Gastrocnemius medialis (tissue), 4 donors: Measurements from ENCODE around the gene PIGV. TPM values are rescaled to one million over a fixed set of nuclear protein-coding genes. Genes with fewer than 3 reads are reported as not detected.
"Not testable (repeated sequence)": the region's sequence is repeated elsewhere in the genome, so short reads cannot be mapped to it uniquely, and the experiment has no call there.

Experiments used
- ATAC-seq, 2 donors: fragments of 150-250 bp; one replicate each; pipeline ENCODE4 v1.9.1; 2016
- DNase-seq, 2 donors: peaks; one replicate each; pipeline ENCODE4 v3.0.0-alpha.2; 2019
- H3K27ac ChIP-seq, 4 donors: fragments of 200-600 bp; sonication (generic); 1 replicate in 1 of 4; 2 replicates in 3 of 4; pipeline ENCODE4 v1.5.1; 2016 to 2018; ENCODE audit warnings: mild to moderate bottlenecking in 2 of 4, moderate library complexity in 1 of 4
- H3K27me3 ChIP-seq, 3 donors: fragments of 200-600 bp; sonication (generic) in 2 of 3; 1 replicate in 1 of 3; 2 replicates in 2 of 3; pipeline versions ENCODE4 v1.5.1 to v1.6.0; 2016 to 2019; ENCODE audit warnings: mild to moderate bottlenecking in 1 of 3, moderate library complexity in 1 of 3
- H3K36me3 ChIP-seq, 2 donors: fragments of 200-600 bp; sonication (generic) in 1 of 2; one replicate each; pipeline ENCODE4 v1.5.1; 2017 to 2018
- H3K4me1 ChIP-seq, 2 donors: fragments of 200-600 bp; sonication (generic) in 1 of 2; one replicate each; pipeline ENCODE4 v1.5.1; 2016 to 2017; ENCODE audit warnings: mild to moderate bottlenecking in 2 of 2
- H3K4me3 ChIP-seq, 4 donors: fragments of 200-600 bp; sonication (generic) in 3 of 4; 1 replicate in 1 of 4; 2 replicates in 3 of 4; pipeline ENCODE4 v1.5.1; 2016 to 2019; ENCODE audit warnings: mild to moderate bottlenecking in 2 of 4
- H3K9me3 ChIP-seq, 3 donors: fragments of 200-600 bp; sonication (generic) in 2 of 3; 1 replicate in 1 of 3; 2 replicates in 2 of 3; pipeline ENCODE4 v1.5.1; 2016 to 2019
- CTCF ChIP-seq, 5 experiments: fragments of 450-650 bp in 3 of 5; fragments of 200-600 bp in 2 of 5; sonication (generic) in 2 of 5; IDR thresholded peaks in 4 of 5; conservative IDR thresholded peaks in 1 of 5; 1 replicate in 4 of 5; 2 replicates in 1 of 5; pipeline ENCODE4 v1.5.1; 2016 to 2019; ENCODE audit warnings: antibody characterized with exemption in 5 of 5, mild to moderate bottlenecking in 3 of 5, moderate library complexity in 3 of 5
- POLR2A ChIP-seq, 2 donors: fragments of 450-650 bp; IDR thresholded peaks; one replicate each; pipeline ENCODE4 v1.6.1; 2017; ENCODE audit warnings: antibody characterized with exemption in 2 of 2, mild to moderate bottlenecking in 2 of 2, moderate library complexity in 2 of 2
- in situ Hi-C, 4 donors: fragments of 200-750 bp; cut with MboI; loops; one replicate each; pipeline versions ENCODE4 v1.15.0 to v1.8.0; 2017; ENCODE audit warnings: low sequenced_read_pairs in 4 of 4
- intact Hi-C: fragments of 100-400 bp; cut with DNase I; formaldehyde crosslinking; loops from one replicate; pipeline ENCODE4 v1.15.1; 2023; ENCODE audit warnings: low total_unique reads
- total RNA-seq, 4 donors: library from RNA; depleted of rRNA; stranded (reverse); fragments of >200 nt; gene quantifications; one replicate each; pipeline versions ENCODE4 v1.1.0 to v1.2.3, GENCODE V29; 2016

Gene PIGV
- total RNA-seq, 4 donors from 2014 or later: 2.9 to 16.0 (median 5.8) TPM

DNA sequence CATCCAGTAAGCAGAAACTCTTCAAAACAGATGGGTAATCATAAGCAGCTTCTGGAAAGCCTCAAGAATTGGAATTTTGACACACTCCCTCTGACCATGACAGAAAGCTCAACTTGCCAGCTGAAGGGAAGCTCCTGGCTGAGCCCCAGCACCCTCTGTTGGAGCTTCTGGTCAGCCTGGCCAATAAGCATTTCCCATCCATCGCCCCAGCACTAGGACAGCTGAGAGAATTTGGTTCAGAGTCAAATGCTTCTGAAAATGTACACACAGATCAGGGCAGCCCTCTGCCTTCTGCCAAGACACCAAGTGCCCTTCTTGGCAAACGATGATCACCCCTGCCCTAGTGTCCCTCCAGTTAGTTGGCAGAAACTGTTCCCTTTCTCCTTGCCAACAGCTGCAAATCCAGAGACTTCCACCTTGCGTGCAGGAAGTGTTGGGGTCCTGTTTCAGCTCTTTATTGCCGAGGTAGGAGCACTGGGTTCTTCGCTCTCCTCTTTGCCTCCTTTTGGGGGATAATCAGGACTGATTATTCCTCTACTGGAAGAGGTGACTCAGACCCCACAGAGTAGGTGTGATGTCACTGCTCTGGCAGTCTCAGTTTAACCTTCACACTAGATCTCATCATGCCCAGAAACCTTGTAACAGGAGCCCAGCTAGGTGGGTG lies 11.9 kb downstream of the PIGV start:
- Histone ChIP-seq H3K4me1 (peaks cover 30 to 39% of the 10 kb centered on the region in 2 donors), H3K4me3 (peak overlapping the region; percentile 5 to 24 (median 14))

DNA sequence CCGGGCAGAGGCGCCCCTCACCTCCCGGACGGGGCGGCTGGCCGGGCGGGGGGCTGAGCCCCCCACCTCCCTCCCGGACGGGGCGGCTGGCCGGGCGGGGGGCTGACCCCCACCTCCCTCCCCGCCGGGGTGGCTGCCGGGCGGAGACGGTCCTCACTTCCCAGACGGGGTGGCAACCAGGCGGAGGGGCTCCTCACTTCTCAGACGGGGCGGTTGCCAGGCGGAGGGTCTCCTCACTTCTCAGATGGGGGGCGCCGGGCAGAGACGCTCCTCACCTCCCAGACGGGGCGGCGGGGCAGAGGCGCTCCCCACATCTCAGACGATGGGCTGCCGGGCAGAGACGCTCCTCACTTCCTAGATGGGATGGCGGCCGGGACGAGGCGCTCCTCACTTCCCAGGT lies 16.2 kb downstream of the PIGV start:
- not testable (repeated sequence) for DNase-seq

More for the DNA sequence above, 11.9 kb downstream of the PIGV start:
- Histone ChIP-seq H3K36me3 (peaks cover 0 to 3% of the 10 kb centered on the region in 2 donors), H3K27me3 (no peaks in the 10 kb centered on the region), H3K9me3 (no peaks in the 10 kb centered on the region), H3K27ac (peak overlapping the region; percentile 77 to 89 (median 80))
- TF ChIP-seq CTCF (IDR thresholded peaks at IDR 0.05 in 4 of 5, conservative IDR thresholded peaks at IDR 0.05 in 1 of 5): no peak
- TF ChIP-seq POLR2A (IDR thresholded peaks at IDR 0.05): no peak
- intact Hi-C loops (no loop called here), in situ Hi-C loops (loop anchor here in 3 of 4 donors (5.0 to 10.0 kb wide), 3 partner anchors 125 to 197 kb away; no protein-coding TSS in a partner anchor)
- DNase-seq (peak; percentile 51 to 75), ATAC-seq (peak; percentile 82 to 85)

GRCh38 chr1:26810105-26810504 lies 22.4 kb downstream of the PIGV start:
- H3K27ac ChIP-seq, H3K36me3 ChIP-seq, H3K4me3 ChIP-seq, in situ Hi-C loops, H3K4me1 ChIP-seq, H3K9me3 ChIP-seq, H3K27me3 ChIP-seq: not testable (repeated sequence)
- ATAC-seq (peak; percentile 71 to 85), DNase-seq (peak in 1 of 2 donors; percentile 58)
- intact Hi-C loops: loop anchor here (5.0 kb wide), 1 partner anchor 67 kb away; no protein-coding TSS in a partner anchor
- TF ChIP-seq CTCF (IDR thresholded peaks at IDR 0.05 in 4 of 5, conservative IDR thresholded peaks at IDR 0.05 in 1 of 5): peak; percentile 35 to 75 (median 61)

More for the DNA sequence above, 16.2 kb downstream of the PIGV start:
- H3K4me3 ChIP-seq, ATAC-seq, H3K9me3 ChIP-seq, intact Hi-C loops, H3K27ac ChIP-seq, in situ Hi-C loops, H3K27me3 ChIP-seq, H3K36me3 ChIP-seq: not testable (repeated sequence)
- peaks cover 17 to 21% of the 10 kb centered on the region in 2 donors for H3K4me1 ChIP-seq

DNA sequence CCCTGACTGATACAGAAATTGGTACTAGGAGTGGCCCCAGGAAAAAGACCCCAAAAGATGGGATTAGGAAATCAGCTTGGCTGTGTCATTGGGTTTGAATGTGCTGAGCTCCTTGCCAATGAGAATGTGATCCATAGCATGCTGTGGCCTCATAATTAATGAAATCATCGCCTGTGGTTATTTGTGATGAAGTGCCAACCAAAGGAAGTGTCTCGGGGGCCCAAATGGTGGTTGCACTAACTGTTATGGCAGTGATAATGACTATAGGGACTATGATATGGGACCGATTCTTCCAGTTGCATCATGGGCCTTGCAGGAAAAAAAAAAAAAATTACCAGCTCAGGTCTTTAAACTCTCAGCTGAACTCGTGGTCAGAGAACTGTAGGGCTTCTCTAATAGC lies 23.3 kb downstream of the PIGV start:
- DNase-seq: no peak
- Histone ChIP-seq H3K36me3 (no peaks in the 10 kb centered on the region), H3K4me3 (no peak overlapping the region), H3K27me3 (no peaks in the 10 kb centered on the region), H3K9me3 (no peaks in the 10 kb centered on the region), H3K4me1 (no peaks in the 10 kb centered on the region), H3K27ac (no peak overlapping the region)
- in situ Hi-C loops (no loop called here), intact Hi-C loops (loop anchor here (5.0 kb wide), 1 partner anchor 66 kb away; no protein-coding TSS in a partner anchor)
- no peak for TF ChIP-seq CTCF (IDR thresholded peaks at IDR 0.05 in 4 of 5, conservative IDR thresholded peaks at IDR 0.05 in 1 of 5)
- no peak for TF ChIP-seq POLR2A (IDR thresholded peaks at IDR 0.05)
- ATAC-seq: no peak

DNA sequence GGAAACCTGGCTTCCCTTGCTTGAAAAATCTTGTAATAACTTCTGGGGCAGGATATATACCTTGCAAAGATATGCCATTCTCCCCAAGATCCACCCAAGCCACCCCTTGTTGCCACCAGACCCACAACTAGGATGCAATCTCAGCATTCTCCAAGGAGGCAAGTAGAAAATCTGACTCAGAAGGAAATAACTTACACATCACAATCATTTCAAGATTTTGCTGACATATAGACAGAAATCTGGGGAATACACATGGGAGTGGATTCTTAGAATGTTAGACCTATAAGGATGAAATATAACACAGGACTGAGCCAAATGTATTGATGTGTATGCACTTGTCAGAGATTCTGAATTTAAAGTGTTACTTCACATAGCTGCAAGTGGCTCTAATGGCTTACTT lies 24.0 kb downstream of the PIGV start:
- in situ Hi-C loops: no loop called here
- H3K4me1 ChIP-seq: no peaks in the 10 kb centered on the region
- no peaks in the 10 kb centered on the region for H3K36me3 ChIP-seq
- DNase-seq: no peak
- no peak for TF ChIP-seq POLR2A (IDR thresholded peaks at IDR 0.05)
- no peak for TF ChIP-seq CTCF (IDR thresholded peaks at IDR 0.05 in 4 of 5, conservative IDR thresholded peaks at IDR 0.05 in 1 of 5)
- H3K4me3 ChIP-seq: no peak overlapping the region
- ATAC-seq: no peak
- H3K9me3 ChIP-seq: no peaks in the 10 kb centered on the region
- intact Hi-C loops: loop anchor here (5.0 kb wide), 1 partner anchor 66 kb away; no protein-coding TSS in a partner anchor
- no peaks in the 10 kb centered on the region for H3K27me3 ChIP-seq
- H3K27ac ChIP-seq: no peak overlapping the region
